ENCODE measurements around the gene VWA5A.

The VWA5A gene

GRCh38 chr11:124147951-124148350 lies 32.7 kb downstream of the VWA5A start:
- DNase-seq (no peak), ATAC-seq (ENCODE audit: insufficient read depth, low read depth) (no peak)
- H3K9me3 ChIP-seq (ENCODE audit: insufficient read depth, low read length, severe bottlenecking), result no peaks in the 10 kb centered on the region
- no peak overlapping the region for H3K4me2 ChIP-seq (ENCODE audit: insufficient read depth, low read length)
- H3K79me2 ChIP-seq (ENCODE audit: insufficient read depth, low read length), result no peaks in the 10 kb centered on the region
- H4K20me1 ChIP-seq (ENCODE audit: insufficient read depth, low read length), result no peaks in the 10 kb centered on the region
- H3K9ac ChIP-seq (ENCODE audit: low read depth, low read length), result no peak overlapping the region
- H3K27me3 ChIP-seq (ENCODE audit: insufficient read depth, low read length, poor library complexity), result no peaks in the 10 kb centered on the region
- H3K36me3 ChIP-seq (ENCODE audit: insufficient read depth, low read length), result no peaks in the 10 kb centered on the region
- no peak overlapping the region for H3K27ac ChIP-seq (ENCODE audit: low read length)
- H3K4me3 ChIP-seq (ENCODE audit: low read depth in 1 of 2, low read length in 2 of 2), result no peak overlapping the region
- H3K4me1 ChIP-seq (ENCODE audit: insufficient read depth, low read length), result no peaks in the 10 kb centered on the region
- no peak overlapping the region for H2AFZ ChIP-seq (ENCODE audit: low read depth, low read length)
- TF ChIP-seq CTCF (IDR thresholded peaks at IDR 0.05; ENCODE audit: borderline replicate concordance, extremely low read depth, low read length, poor library complexity, severe bottlenecking), result no peak
- TF ChIP-seq EZH2 (IDR thresholded peaks at IDR 0.05; ENCODE audit: borderline replicate concordance, low read depth, low read length, severe bottlenecking), result no peak

GRCh38 chr11:124150684-124151083 lies 35.4 kb downstream of the VWA5A start:
- Histone ChIP-seq H3K4me2 (ENCODE audit: insufficient read depth, low read length) (no peak overlapping the region), H3K79me2 (ENCODE audit: insufficient read depth, low read length) (no peaks in the 10 kb centered on the region), H2AFZ (ENCODE audit: low read depth, low read length) (no peak overlapping the region), H3K4me1 (ENCODE audit: insufficient read depth, low read length) (no peaks in the 10 kb centered on the region), H3K4me3 (ENCODE audit: low read depth in 1 of 2, low read length in 2 of 2) (no peak overlapping the region), H3K9me3 (ENCODE audit: insufficient read depth, low read length, severe bottlenecking) (no peaks in the 10 kb centered on the region), H3K27ac (ENCODE audit: low read length) (no peak overlapping the region), H4K20me1 (ENCODE audit: insufficient read depth, low read length) (no peaks in the 10 kb centered on the region), H3K9ac (ENCODE audit: low read depth, low read length) (no peak overlapping the region), H3K36me3 (ENCODE audit: insufficient read depth, low read length) (no peaks in the 10 kb centered on the region), H3K27me3 (ENCODE audit: insufficient read depth, low read length, poor library complexity) (peaks cover 5% of the 10 kb centered on the region)
- ATAC-seq (ENCODE audit: insufficient read depth, low read depth) (no peak), DNase-seq (no peak)
- TF ChIP-seq EZH2 (IDR thresholded peaks at IDR 0.05; ENCODE audit: borderline replicate concordance, low read depth, low read length, severe bottlenecking) (no peak), CTCF (IDR thresholded peaks at IDR 0.05; ENCODE audit: borderline replicate concordance, extremely low read depth, low read length, poor library complexity, severe bottlenecking) (no peak)

- Histone ChIP-seq H3K4me3 (ENCODE audit: low read depth in 1 of 2, low read length in 2 of 2) (no peak overlapping the region), H3K36me3 (ENCODE audit: insufficient read depth, low read length) (no peaks in the 10 kb centered on the region), H2AFZ (ENCODE audit: low read depth, low read length) (no peak overlapping the region), H3K79me2 (ENCODE audit: insufficient read depth, low read length) (no peaks in the 10 kb centered on the region), H3K9me3 (ENCODE audit: insufficient read depth, low read length, severe bottlenecking) (no peaks in the 10 kb centered on the region), H3K27me3 (ENCODE audit: insufficient read depth, low read length, poor library complexity) (peaks cover 5% of the 10 kb centered on the region), H3K4me2 (ENCODE audit: insufficient read depth, low read length) (no peak overlapping the region), H3K9ac (ENCODE audit: low read depth, low read length) (no peak overlapping the region), H4K20me1 (ENCODE audit: insufficient read depth, low read length) (no peaks in the 10 kb centered on the region), H3K27ac (ENCODE audit: low read length) (no peak overlapping the region), H3K4me1 (ENCODE audit: insufficient read depth, low read length) (no peaks in the 10 kb centered on the region)
- DNase-seq (no peak), ATAC-seq (ENCODE audit: insufficient read depth, low read depth) (no peak)
- no peak for TF ChIP-seq CTCF (IDR thresholded peaks at IDR 0.05; ENCODE audit: borderline replicate concordance, extremely low read depth, low read length, poor library complexity, severe bottlenecking)
- TF ChIP-seq EZH2 (IDR thresholded peaks at IDR 0.05; ENCODE audit: borderline replicate concordance, low read depth, low read length, severe bottlenecking), result no peak
These were observed 37.6 kb downstream of the VWA5A start for GRCh38 chr11:124152770-124153407.

All from DND-41 (cell line).